Testis (tissue), 2 donors: Measurements from ENCODE around the gene NTMT1.

Source experiments
- POLR2A ChIP-seq: fragments of 450-650 bp; IDR thresholded peaks from one replicate; pipeline ENCODE4 v1.6.1; 2017; ENCODE audit warnings: antibody characterized with exemption, mild to moderate bottlenecking, moderate library complexity
- TF ChIP-seq, protein P1 (sequence below), 3 experiments: fragments of 450-650 bp in 2 of 3; fragments of 200-600 bp in 1 of 3; sonication (generic) in 1 of 3; IDR thresholded peaks; one replicate each; pipeline ENCODE4 v1.5.1; 2016 to 2019; ENCODE audit warnings: antibody characterized with exemption in 3 of 3, mild to moderate bottlenecking in 2 of 3, moderate library complexity in 1 of 3

DNA sequence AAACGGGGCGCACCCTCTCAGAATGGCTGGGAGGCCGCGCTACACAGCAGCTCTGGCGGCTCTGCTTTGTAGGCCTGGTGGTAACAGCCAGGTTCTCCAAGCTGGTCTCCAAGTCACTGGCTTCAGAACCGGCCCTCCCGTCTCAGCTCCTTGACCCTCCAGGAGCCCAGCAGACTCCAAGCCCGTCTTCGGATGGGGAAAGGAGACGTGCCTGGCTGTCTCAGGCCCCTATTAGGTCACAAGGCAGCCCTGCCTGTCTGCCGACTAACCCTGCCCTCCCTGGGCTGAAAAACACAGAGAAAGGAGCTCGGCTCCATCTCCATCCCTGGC, 13.8 kb downstream of the NTMT1 start:
- no peak for TF ChIP-seq POLR2A
- TF ChIP-seq, protein P1, sequence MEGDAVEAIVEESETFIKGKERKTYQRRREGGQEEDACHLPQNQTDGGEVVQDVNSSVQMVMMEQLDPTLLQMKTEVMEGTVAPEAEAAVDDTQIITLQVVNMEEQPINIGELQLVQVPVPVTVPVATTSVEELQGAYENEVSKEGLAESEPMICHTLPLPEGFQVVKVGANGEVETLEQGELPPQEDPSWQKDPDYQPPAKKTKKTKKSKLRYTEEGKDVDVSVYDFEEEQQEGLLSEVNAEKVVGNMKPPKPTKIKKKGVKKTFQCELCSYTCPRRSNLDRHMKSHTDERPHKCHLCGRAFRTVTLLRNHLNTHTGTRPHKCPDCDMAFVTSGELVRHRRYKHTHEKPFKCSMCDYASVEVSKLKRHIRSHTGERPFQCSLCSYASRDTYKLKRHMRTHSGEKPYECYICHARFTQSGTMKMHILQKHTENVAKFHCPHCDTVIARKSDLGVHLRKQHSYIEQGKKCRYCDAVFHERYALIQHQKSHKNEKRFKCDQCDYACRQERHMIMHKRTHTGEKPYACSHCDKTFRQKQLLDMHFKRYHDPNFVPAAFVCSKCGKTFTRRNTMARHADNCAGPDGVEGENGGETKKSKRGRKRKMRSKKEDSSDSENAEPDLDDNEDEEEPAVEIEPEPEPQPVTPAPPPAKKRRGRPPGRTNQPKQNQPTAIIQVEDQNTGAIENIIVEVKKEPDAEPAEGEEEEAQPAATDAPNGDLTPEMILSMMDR (IDR thresholded peaks at IDR 0.05): no peak
